SK-N-SH (cell line): ENCODE results near the gene FCRL5. TPM values are rescaled to one million over a fixed set of nuclear protein-coding genes. Genes with fewer than 3 reads are reported as not detected.

Experiments
- CTCF ChIA-PET: fragments of 300-600, 350-600 bp; formaldehyde crosslinking; extraction: SDS; loops from one replicate; lab custom pipeline; 2021; lab: Yijun Ruan, JAX
- POLR2A ChIA-PET: fragments of 350-600 bp; sonication (Branson Sonifier 250); formaldehyde crosslinking; extraction: SDS; loops from one replicate; lab custom pipeline; 2020; ENCODE audit warnings: antibody characterized with exemption, inconsistent platforms; lab: Yijun Ruan, JAX
- DNase-seq: peaks from one replicate; pipeline ENCODE4 v3.0.0; 2012
- H2AFZ ChIP-seq: fragments of 200-600 bp; sonication (generic); 2 replicates; pipeline ENCODE4 v1.8.1; 2016; ENCODE audit warnings: antibody characterized with exemption, mild to moderate bottlenecking, low read depth
- H3F3A ChIP-seq: fragments of 200-600 bp; sonication (generic); replicated peaks from 2 replicates; pipeline ENCODE3; 2016; ENCODE audit warnings: antibody characterized with exemption, mild to moderate bottlenecking; ENCODE audit not compliant: insufficient read depth
- H3K27ac ChIP-seq, 2 experiments: fragments of 200-500 bp in 1 of 2; fragments of 200-600 bp in 1 of 2; sonication (Bioruptor generic) in 1 of 2; sonication (generic), shearing (Covaris generic) in 1 of 2; 2 replicates each; pipeline versions ENCODE4 v1.5.1 to v1.6.1; 2014 to 2016; ENCODE audit warnings: low read depth in 2 of 2, inconsistent platforms in 1 of 2, low read length in 1 of 2, mild to moderate bottlenecking in 1 of 2, mixed read lengths in 1 of 2
- H3K27me3 ChIP-seq: fragments of 200-600 bp; sonication (generic), shearing (Covaris generic); 2 replicates; pipeline ENCODE4 v1.6.1; 2016; ENCODE audit warnings: mixed run types; ENCODE audit not compliant: insufficient read depth
- H3K36me3 ChIP-seq, 2 experiments: fragments of 200-500 bp in 1 of 2; fragments of 200-600 bp in 1 of 2; sonication (Bioruptor generic) in 1 of 2; sonication (generic) in 1 of 2; replicated peaks in 1 of 2; 2 replicates each; pipeline versions ENCODE3 to v1.5.1; 2014 to 2016; ENCODE audit warnings: low read length in 1 of 2, mild to moderate bottlenecking in 1 of 2; ENCODE audit not compliant: insufficient read depth in 2 of 2, control insufficient read depth in 1 of 2
- H3K4me1 ChIP-seq, 2 experiments: fragments of 200-500 bp in 1 of 2; fragments of 200-600 bp in 1 of 2; sonication (Bioruptor generic) in 1 of 2; sonication (generic), shearing (Covaris generic) in 1 of 2; 2 replicates each; pipeline versions ENCODE4 v1.5.1 to v1.6.1; 2014 to 2016; ENCODE audit warnings: low read depth in 1 of 2, low read length in 1 of 2, mixed run types in 1 of 2; ENCODE audit not compliant: insufficient read depth in 2 of 2, control insufficient read depth in 1 of 2
- H3K4me2 ChIP-seq: fragments of 200-600 bp; sonication (generic), shearing (Covaris generic); 2 replicates; pipeline ENCODE4 v1.6.1; 2017; ENCODE audit warnings: mixed run types
- H3K4me3 ChIP-seq, 2 experiments: fragments of 200-500 bp in 1 of 2; fragments of 200-600 bp in 1 of 2; sonication (Bioruptor generic) in 1 of 2; sonication (generic), shearing (Covaris generic) in 1 of 2; 2 replicates each; pipeline versions ENCODE4 v1.5.1 to v1.8.1; 2014 to 2016; ENCODE audit warnings: low read depth in 2 of 2, inconsistent platforms in 1 of 2, low read length in 1 of 2, mild to moderate bottlenecking in 1 of 2, mixed read lengths in 1 of 2, moderate library complexity in 1 of 2
- H3K79me2 ChIP-seq: fragments of 200-600 bp; sonication (generic); 2 replicates; pipeline ENCODE4 v1.8.1; 2017; ENCODE audit warnings: mild to moderate bottlenecking; ENCODE audit not compliant: insufficient read depth
- H3K9ac ChIP-seq: fragments of 200-600 bp; sonication (generic); 2 replicates; pipeline ENCODE4 v1.6.1; 2017; ENCODE audit warnings: mixed run types
- H3K9me2 ChIP-seq: fragments of 200-600 bp; sonication (generic); 2 replicates; pipeline ENCODE4 v1.6.1; 2017; ENCODE audit warnings: mixed run types
- H3K9me3 ChIP-seq: fragments of 200-600 bp; sonication (generic); 2 replicates; pipeline ENCODE4 v1.6.1; 2017; ENCODE audit warnings: mixed run types, mild to moderate bottlenecking, moderate library complexity
- H4K20me1 ChIP-seq: fragments of 200-600 bp; sonication (generic); 2 replicates; pipeline ENCODE4 v1.6.1; 2017; ENCODE audit warnings: mild to moderate bottlenecking, mixed run types; ENCODE audit not compliant: insufficient read depth
- ELF1 ChIP-seq: IDR thresholded peaks from 2 replicates; pipeline ENCODE4 v1.4.0; 2012
- EZH2phosphoT487 ChIP-seq: fragments of 200-600 bp; sonication (generic); IDR thresholded peaks from 2 replicates; pipeline ENCODE4 v1.6.1; 2017; ENCODE audit warnings: low read depth, mixed run types, mild to moderate bottlenecking, antibody characterized with exemption, moderate library complexity, borderline replicate concordance
- FOSL2 ChIP-seq: IDR thresholded peaks from 2 replicates; pipeline ENCODE4 v1.4.0; 2012; ENCODE audit warnings: low read depth, mild to moderate bottlenecking, moderate library complexity, borderline replicate concordance
- FOXJ3 ChIP-seq: sonication (generic); formaldehyde crosslinking; IDR thresholded peaks from 2 replicates; pipeline ENCODE4 v1.5.1; 2020; ENCODE audit warnings: mild to moderate bottlenecking, missing genetic modification reagents
- GABPA ChIP-seq: IDR thresholded peaks from 2 replicates; pipeline ENCODE4 v1.4.0; 2012; ENCODE audit warnings: low read depth, mild to moderate bottlenecking
- GATA2 ChIP-seq: sonication (generic); formaldehyde crosslinking; IDR thresholded peaks from 2 replicates; pipeline ENCODE4 v1.5.0; 2020; ENCODE audit warnings: mild to moderate bottlenecking, missing genetic modification reagents
- IRF3 ChIP-seq: fragments of 150-350 bp; IDR thresholded peaks from 2 replicates; pipeline ENCODE4 v1.6.1; 2016; ENCODE audit warnings: mild to moderate bottlenecking, low read depth, low read length
- MXI1 ChIP-seq: IDR thresholded peaks from 2 replicates; pipeline ENCODE4 v1.6.1; 2012; ENCODE audit warnings: mild to moderate bottlenecking, low read depth, low read length, improper control_type of control experiment
- NFIC ChIP-seq: IDR thresholded peaks from 2 replicates; pipeline ENCODE4 v1.4.0; 2012; ENCODE audit warnings: borderline replicate concordance
- NRF1 ChIP-seq: IDR thresholded peaks from 2 replicates; pipeline ENCODE4 v1.6.1; 2012; ENCODE audit warnings: low read depth, mild to moderate bottlenecking, low read length
- POLR2AphosphoS5 ChIP-seq: IDR thresholded peaks from 2 replicates; pipeline ENCODE4 v1.6.1; 2012; ENCODE audit warnings: low read depth, low read length
- SIN3A ChIP-seq: IDR thresholded peaks from 2 replicates; pipeline ENCODE4 v1.6.1; 2012; ENCODE audit warnings: low read depth, mild to moderate bottlenecking, low read length, moderate library complexity, borderline replicate concordance
- SMC3 ChIP-seq: IDR thresholded peaks from 2 replicates; pipeline ENCODE4 v1.6.1; 2012; ENCODE audit warnings: low read depth, low read length, improper control_type of control experiment
- USF1 ChIP-seq: IDR thresholded peaks from 2 replicates; pipeline ENCODE4 v1.4.0; 2012; ENCODE audit warnings: low read depth, borderline replicate concordance
- YY1 ChIP-seq: IDR thresholded peaks from 2 replicates; pipeline ENCODE4 v1.4.0; 2012; ENCODE audit warnings: low read depth, mild to moderate bottlenecking
- ZBTB33 ChIP-seq: IDR thresholded peaks from 2 replicates; pipeline ENCODE4 v1.4.0; 2012; ENCODE audit warnings: low read depth, borderline replicate concordance
- WGBS: methylation state at CpG from one replicate; pipeline ENCODE4 v1.1.6; 2017; ENCODE audit warnings: low lambda C conversion rate; 5-methylcytosine and 5-hydroxymethylcytosine counted together
- polyA plus RNA-seq, 3 experiments: library from polyadenylated mRNA; depleted of rRNA; stranded (reverse); fragments of >200 nt; gene quantifications; 2 replicates each; pipeline ENCODE4 v1.2.3, GENCODE V29; 2012

The FCRL5 gene
- polyA plus RNA-seq, 1 of the 3 experiments (the other 2 are of a cell fraction), result not detected

GRCh38 chr1:157540160-157540748 is 12.1 kb downstream of the FCRL5 start:
- 2% methylated on average over 2 of the region's 2 CpGs for WGBS
- no peak for TF ChIP-seq USF1
- TF ChIP-seq FOXJ3, result no peak
- no peak for TF ChIP-seq EZH2phosphoT487
- no peak for TF ChIP-seq NFIC
- TF ChIP-seq ELF1, result no peak
- TF ChIP-seq FOSL2, result no peak
- no peak for TF ChIP-seq NRF1
- TF ChIP-seq SIN3A, result no peak
- no peak for TF ChIP-seq GABPA
- TF ChIP-seq SMC3, result no peak
- no peak for TF ChIP-seq GATA2 (CRISPR knock-in tag)
- TF ChIP-seq POLR2AphosphoS5, result no peak
- TF ChIP-seq YY1, result no peak
- TF ChIP-seq IRF3, result no peak
- TF ChIP-seq ZBTB33, result no peak
- TF ChIP-seq MXI1, result no peak
- ChIA-PET CTCF (interaction anchor here (1.4 kb wide), 1 partner anchor 40 kb away, joined by 5 read pairs; no protein-coding TSS in a partner anchor), POLR2A (no interaction called here)
- no peak for DNase-seq
- H3F3A ChIP-seq, result no peaks in the 10 kb centered on the region
- no peak overlapping the region for H3K4me2 ChIP-seq
- H3K9me3 ChIP-seq, result no peaks in the 10 kb centered on the region
- no peak overlapping the region for H2AFZ ChIP-seq
- no peaks in the 10 kb centered on the region for H3K9me2 ChIP-seq
- H3K27ac ChIP-seq, result no peak overlapping the region
- H3K4me3 ChIP-seq, result no peak overlapping the region
- peaks cover 9% of the 10 kb centered on the region; the same call in 1 of the 2 replicates for H3K27me3 ChIP-seq
- no peaks in the 10 kb centered on the region for H3K36me3 ChIP-seq
- no peaks in the 10 kb centered on the region for H4K20me1 ChIP-seq
- H3K4me1 ChIP-seq, result no peaks in the 10 kb centered on the region
- no peak overlapping the region for H3K9ac ChIP-seq
- no peaks in the 10 kb centered on the region for H3K79me2 ChIP-seq
